Measurements from ENCODE around the gene ALB.

Gene ALB

DNA sequence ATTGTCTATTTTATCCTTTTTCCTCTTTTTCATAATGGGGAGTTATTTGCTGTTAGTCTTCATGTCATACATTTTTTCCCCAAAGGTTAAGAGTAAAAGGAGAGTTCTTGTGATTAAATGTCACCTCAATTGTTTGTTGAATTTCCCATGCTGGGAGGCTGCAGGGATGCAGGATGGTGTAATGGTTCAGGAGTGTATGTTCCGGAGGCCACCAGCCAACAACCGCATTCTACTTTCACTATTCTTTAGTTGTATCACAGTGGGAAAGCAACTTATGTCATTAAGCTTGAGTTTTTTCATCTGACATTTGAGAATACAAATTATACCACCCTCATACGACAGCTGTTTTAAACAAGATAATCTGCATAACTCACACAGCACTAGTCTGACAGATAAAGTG, 47.3 kb downstream of the ALB start:
- no peak overlapping the region for H3K4me3 ChIP-seq (ENCODE audit: low read length)
- H3K9ac ChIP-seq (ENCODE audit: low read length), result no peak overlapping the region
- H3K36me3 ChIP-seq (replicated peaks; ENCODE audit: low read depth, low read length), result no peaks in the 10 kb centered on the region
- H3K4me2 ChIP-seq (ENCODE audit: low read length), result no peak overlapping the region
- no peaks in the 10 kb centered on the region for H3K79me2 ChIP-seq (ENCODE audit: low read length)
- H3K27me3 ChIP-seq (ENCODE audit: low read depth, low read length), result peaks cover 16% of the 10 kb centered on the region
- H4K20me1 ChIP-seq (ENCODE audit: insufficient read depth, low read length), result no peaks in the 10 kb centered on the region
- no peaks in the 10 kb centered on the region for H3K4me1 ChIP-seq (ENCODE audit: low read length)
- H3K27ac ChIP-seq (ENCODE audit: low read length), result no peak overlapping the region
- H3K9me3 ChIP-seq (ENCODE audit: insufficient read depth, low read length), result no peaks in the 10 kb centered on the region
- no peak overlapping the region for H2AFZ ChIP-seq (ENCODE audit: low read depth, low read length)
- no peak for TF ChIP-seq EZH2phosphoT487 (IDR thresholded peaks at IDR 0.05; ENCODE audit: low read depth)
- no peak for TF ChIP-seq CTCF (IDR thresholded peaks at IDR 0.05; ENCODE audit: low read depth, low read length)

DNA sequence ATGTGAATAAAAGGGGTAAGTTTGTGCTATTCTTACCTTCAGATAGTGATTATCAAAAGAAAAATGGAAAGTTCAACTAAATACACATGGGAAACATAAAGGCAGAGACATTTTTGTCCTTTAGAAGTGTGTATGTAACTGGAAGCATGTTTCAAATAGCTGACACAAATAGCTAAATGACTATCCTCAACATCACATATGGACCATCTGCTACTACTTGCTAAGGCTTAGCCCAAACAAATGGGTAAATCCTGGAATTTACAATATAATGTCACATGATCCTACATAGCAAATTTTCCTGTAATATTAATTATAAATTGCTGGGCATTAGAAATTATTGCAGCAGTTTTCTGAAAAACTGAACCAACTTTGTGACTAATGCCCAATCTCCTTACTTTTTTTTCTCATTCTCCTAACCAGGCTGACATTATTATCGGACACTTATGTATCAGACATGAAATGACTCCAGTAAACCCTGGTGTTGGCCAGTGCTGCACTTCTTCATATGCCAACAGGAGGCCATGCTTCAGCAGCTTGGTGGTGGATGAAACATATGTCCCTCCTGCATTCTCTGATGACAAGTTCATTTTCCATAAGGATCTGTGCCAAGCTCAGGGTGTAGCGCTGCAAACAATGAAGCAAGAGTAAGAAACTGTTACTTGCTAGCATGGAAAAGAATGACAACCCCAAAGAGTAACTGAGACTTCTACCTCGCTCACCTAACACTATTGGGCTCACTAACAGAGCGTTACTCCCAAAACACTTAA, 48.1 kb downstream of the ALB start:
- TF ChIP-seq CTCF (IDR thresholded peaks at IDR 0.05; ENCODE audit: low read depth, low read length) (no peak), EZH2phosphoT487 (IDR thresholded peaks at IDR 0.05; ENCODE audit: low read depth) (no peak)
- Histone ChIP-seq H3K79me2 (ENCODE audit: low read length) (no peaks in the 10 kb centered on the region), H3K27ac (ENCODE audit: low read length) (no peak overlapping the region), H3K9me3 (ENCODE audit: insufficient read depth, low read length) (no peaks in the 10 kb centered on the region), H3K4me3 (ENCODE audit: low read length) (no peak overlapping the region), H3K27me3 (ENCODE audit: low read depth, low read length) (peaks cover 16% of the 10 kb centered on the region), H3K9ac (ENCODE audit: low read length) (no peak overlapping the region), H3K4me2 (ENCODE audit: low read length) (no peak overlapping the region), H2AFZ (ENCODE audit: low read depth, low read length) (no peak overlapping the region), H3K36me3 (replicated peaks; ENCODE audit: low read depth, low read length) (no peaks in the 10 kb centered on the region), H3K4me1 (ENCODE audit: low read length) (no peaks in the 10 kb centered on the region), H4K20me1 (ENCODE audit: insufficient read depth, low read length) (no peaks in the 10 kb centered on the region)

GRCh38 chr4:73452953-73453700, 49.0 kb downstream of the ALB start:
- no peak overlapping the region for H3K27ac ChIP-seq (ENCODE audit: low read length)
- no peak overlapping the region for H3K4me2 ChIP-seq (ENCODE audit: low read length)
- H4K20me1 ChIP-seq (ENCODE audit: insufficient read depth, low read length), result no peaks in the 10 kb centered on the region
- H3K27me3 ChIP-seq (ENCODE audit: low read depth, low read length), result peaks cover 11% of the 10 kb centered on the region
- no peaks in the 10 kb centered on the region for H3K4me1 ChIP-seq (ENCODE audit: low read length)
- H3K4me3 ChIP-seq (ENCODE audit: low read length), result no peak overlapping the region
- H2AFZ ChIP-seq (ENCODE audit: low read depth, low read length), result no peak overlapping the region
- TF ChIP-seq EZH2phosphoT487 (IDR thresholded peaks at IDR 0.05; ENCODE audit: low read depth) (no peak), CTCF (IDR thresholded peaks at IDR 0.05; ENCODE audit: low read depth, low read length) (no peak)
- H3K9ac ChIP-seq (ENCODE audit: low read length), result no peak overlapping the region
- H3K9me3 ChIP-seq (ENCODE audit: insufficient read depth, low read length), result no peaks in the 10 kb centered on the region
- H3K79me2 ChIP-seq (ENCODE audit: low read length), result no peaks in the 10 kb centered on the region
- no peaks in the 10 kb centered on the region for H3K36me3 ChIP-seq (replicated peaks; ENCODE audit: low read depth, low read length)

- no peak overlapping the region for H3K9ac ChIP-seq (ENCODE audit: low read length)
- no peak overlapping the region for H3K4me2 ChIP-seq (ENCODE audit: low read length)
- H3K4me3 ChIP-seq (ENCODE audit: low read length), result no peak overlapping the region
Observed at GRCh38 chr4:73453701-73454005, 49.6 kb downstream of the ALB start.

More at GRCh38 chr4:73453701-73454005, 49.6 kb downstream of the ALB start:
- H3K4me1 ChIP-seq (ENCODE audit: low read length), result no peaks in the 10 kb centered on the region
- no peaks in the 10 kb centered on the region for H3K36me3 ChIP-seq (replicated peaks; ENCODE audit: low read depth, low read length)
- no peaks in the 10 kb centered on the region for H4K20me1 ChIP-seq (ENCODE audit: insufficient read depth, low read length)
- no peak overlapping the region for H3K27ac ChIP-seq (ENCODE audit: low read length)
- H2AFZ ChIP-seq (ENCODE audit: low read depth, low read length), result no peak overlapping the region
- peaks cover 9% of the 10 kb centered on the region for H3K27me3 ChIP-seq (ENCODE audit: low read depth, low read length)
- TF ChIP-seq CTCF (IDR thresholded peaks at IDR 0.05; ENCODE audit: low read depth, low read length) (no peak), EZH2phosphoT487 (IDR thresholded peaks at IDR 0.05; ENCODE audit: low read depth) (no peak)
- no peaks in the 10 kb centered on the region for H3K9me3 ChIP-seq (ENCODE audit: insufficient read depth, low read length)
- no peaks in the 10 kb centered on the region for H3K79me2 ChIP-seq (ENCODE audit: low read length)
